Panc1 (cell line): Measurements from ENCODE around the gene RPA3. TPM values are rescaled to one million over a fixed set of nuclear protein-coding genes. Genes with fewer than 3 reads are reported as not detected.

Source experiments
- ATAC-seq: fragments of 200-7000 bp; cut with Tn5 transposase; 2 replicates; pipeline ENCODE4 v1.9.1; 2020; ENCODE audit warnings: mild to moderate bottlenecking, moderate library complexity
- BruUV-seq: library from RNA; stranded (reverse); fragments of 400-500 nt; replicated peaks from 2 replicates; lab custom pipeline; 2021; lab: Mats Ljungman, UMichigan
- CTCF ChIA-PET: fragments of 300-600 bp; sonication (Branson Sonifier 250); formaldehyde crosslinking; loops from one replicate; lab custom pipeline; 2022; ENCODE audit warnings: antibody characterized with exemption; lab: Charles Lee
- POLR2A ChIA-PET: fragments of 300-600 bp; sonication (Branson Sonifier 250); formaldehyde crosslinking; loops from one replicate; lab custom pipeline; 2022; ENCODE audit warnings: antibody characterized with exemption; lab: Charles Lee
- DNase-seq: peaks from one replicate; pipeline ENCODE4 v3.0.0-alpha.2; 2010; ENCODE audit warnings: low read depth, low spot score
- H3K27ac ChIP-seq: 2 replicates; pipeline ENCODE4 v1.5.1; 2011; ENCODE audit warnings: mild to moderate bottlenecking, low read length, inconsistent platforms
- H3K27me3 ChIP-seq: fragments of 200-500 bp; sonication (Bioruptor generic); 2 replicates; pipeline ENCODE4 v1.6.0; 2014; ENCODE audit warnings: low read length, inconsistent platforms; ENCODE audit not compliant: control insufficient read depth, insufficient read depth
- H3K36me3 ChIP-seq: fragments of 200-500 bp; sonication (Bioruptor generic); 2 replicates; pipeline ENCODE4 v1.5.1; 2014; ENCODE audit warnings: inconsistent platforms, mild to moderate bottlenecking, low read length, moderate library complexity; ENCODE audit not compliant: control insufficient read depth, insufficient read depth
- H3K4me1 ChIP-seq: 2 replicates; pipeline ENCODE4 v1.5.1; 2011; ENCODE audit warnings: inconsistent platforms, mild to moderate bottlenecking, low read length, moderate library complexity; ENCODE audit not compliant: control insufficient read depth, insufficient read depth
- H3K4me3 ChIP-seq, 2 experiments: 2 replicates each; pipeline ENCODE4 v1.5.1; 2011 to 2012; ENCODE audit warnings: low read depth in 2 of 2, low read length in 2 of 2, mild to moderate bottlenecking in 2 of 2, inconsistent platforms in 1 of 2, moderate library complexity in 1 of 2
- H3K9me3 ChIP-seq: fragments of 200-500 bp; sonication (Bioruptor generic); 2 replicates; pipeline ENCODE4 v1.5.1; 2014; ENCODE audit warnings: low read depth, mild to moderate bottlenecking, inconsistent platforms, low read length, moderate library complexity; ENCODE audit not compliant: control insufficient read depth, insufficient read depth
- CTCF ChIP-seq: fragments of 450-650 bp; IDR thresholded peaks from 2 replicates; pipeline ENCODE4 v1.5.1; 2017; ENCODE audit warnings: mild to moderate bottlenecking
- POLR2AphosphoS5 ChIP-seq: IDR thresholded peaks from 2 replicates; pipeline ENCODE4 v1.6.1; 2012; ENCODE audit warnings: mild to moderate bottlenecking, low read depth, low read length, moderate library complexity
- REST ChIP-seq, 2 experiments: IDR thresholded peaks; 2 replicates each; pipeline ENCODE4 v1.6.1; 2011 to 2012; ENCODE audit warnings: low read depth in 2 of 2, control low read depth in 1 of 2, low read length in 1 of 2, mild to moderate bottlenecking in 1 of 2, moderate library complexity in 1 of 2; ENCODE audit not compliant: insufficient read depth in 1 of 2
- SIN3A ChIP-seq: IDR thresholded peaks from 2 replicates; pipeline ENCODE4 v1.6.1; 2012; ENCODE audit warnings: low read depth, mild to moderate bottlenecking, low read length, moderate library complexity, borderline replicate concordance; ENCODE audit not compliant: insufficient read depth
- TCF7L2 ChIP-seq: IDR thresholded peaks from 2 replicates; pipeline ENCODE4 v1.6.1; 2011; ENCODE audit warnings: mild to moderate bottlenecking, low read depth, low read length, inconsistent platforms
- in situ Hi-C: cut with HindIII; loops from 2 replicates; pipeline ENCODE4 v1.10.0; 2016; ENCODE audit warnings: low sequenced_read_pairs, low pct_unique_long_range_greater_than_20kb
- intact Hi-C: fragments of 100-400 bp; cut with micrococcal nuclease; formaldehyde crosslinking; loops from one replicate; pipeline ENCODE4 v1.10.0; 2022; ENCODE audit not compliant: unreplicated experiment
- total RNA-seq: library from RNA; stranded (reverse); gene quantifications from one replicate; pipeline ENCODE4 v1.2.1, GENCODE V29; 2021; ENCODE audit not compliant: unreplicated experiment

Gene RPA3
- total RNA-seq, 1 experiment from 2014 or later = 93.5 TPM

- ATAC-seq = no peak
- ChIA-PET CTCF (no interaction called here), POLR2A (no interaction called here)
- H3K9me3 ChIP-seq = no peaks in the 10 kb centered on the region
- H3K27me3 ChIP-seq = no peaks in the 10 kb centered on the region
- no TSS peak for BruUV-seq
- peaks cover 33% of the 10 kb centered on the region for H3K4me1 ChIP-seq
- no peaks in the 10 kb centered on the region for H3K36me3 ChIP-seq
- intact Hi-C loops (no loop called here), in situ Hi-C loops (no loop called here)
- no peak for TF ChIP-seq POLR2AphosphoS5
- no peak for TF ChIP-seq REST (IDR thresholded peaks at IDR 0.05; ENCODE audit: insufficient read depth in 1 of 2, low read depth in 2 of 2, low read length in 1 of 2)
- TF ChIP-seq TCF7L2 = no peak
- TF ChIP-seq CTCF = no peak
- no peak for TF ChIP-seq SIN3A
- no peak for DNase-seq
- peak overlapping the region; percentile 40; the same call in 1 of the 2 replicates for H3K27ac ChIP-seq
- no peak overlapping the region for H3K4me3 ChIP-seq
Observed at GRCh38 chr7:7740037-7740355, 21.6 kb upstream of the RPA3 start.

GRCh38 chr7:7739204-7740036 is 21.0 kb upstream of the RPA3 start:
- CTCF ChIA-PET = no interaction called here

More at GRCh38 chr7:7739204-7740036, 21.0 kb upstream of the RPA3 start:
- Histone ChIP-seq H3K4me3 (no peak overlapping the region), H3K27ac (peak overlapping the region; percentile 65; the same call in 1 of the 2 replicates), H3K36me3 (no peaks in the 10 kb centered on the region), H3K4me1 (peaks cover 33% of the 10 kb centered on the region), H3K27me3 (no peaks in the 10 kb centered on the region), H3K9me3 (no peaks in the 10 kb centered on the region)
- DNase-seq (no peak), ATAC-seq (no peak)
- TF ChIP-seq SIN3A = no peak
- no peak for TF ChIP-seq POLR2AphosphoS5
- TF ChIP-seq CTCF = no peak
- no peak for TF ChIP-seq REST (IDR thresholded peaks at IDR 0.05; ENCODE audit: insufficient read depth in 1 of 2, low read depth in 2 of 2, low read length in 1 of 2)
- no peak for TF ChIP-seq TCF7L2
- BruUV-seq = no TSS peak
- intact Hi-C loops = no loop called here
- in situ Hi-C loops = no loop called here
- POLR2A ChIA-PET = no interaction called here
